ENCODE data around the gene AUTS2. TPM values are rescaled to one million over a fixed set of nuclear protein-coding genes. Genes with fewer than 3 reads are reported as not detected.

Gene AUTS2
- total and polyA plus RNA-seq, 2 of the 8 experiments (the other 6 are each of a cell fraction or from before 2014, with no cell fraction given): 25.9 to 101 TPM

DNA sequence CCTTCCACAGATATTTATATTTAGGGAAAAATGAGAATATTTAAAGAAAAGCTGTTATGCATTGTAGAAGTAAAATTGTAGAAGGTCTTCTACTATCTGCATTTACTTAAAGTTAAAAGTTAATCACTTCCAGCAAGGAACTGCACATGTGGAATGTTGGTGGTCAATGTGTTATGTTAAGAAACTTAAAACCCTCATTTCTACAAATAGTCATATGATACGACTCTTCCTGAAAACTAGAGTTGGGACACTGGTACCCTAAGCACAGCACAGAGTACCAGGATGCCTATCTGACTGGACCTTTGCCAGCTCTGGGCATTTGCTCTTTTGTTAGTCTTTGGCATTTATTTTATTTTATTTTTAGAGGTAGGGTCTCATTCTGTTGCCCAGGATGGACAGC lies 1009.5 kb downstream of the AUTS2 start (continued):
- TF ChIP-seq, protein P1, sequence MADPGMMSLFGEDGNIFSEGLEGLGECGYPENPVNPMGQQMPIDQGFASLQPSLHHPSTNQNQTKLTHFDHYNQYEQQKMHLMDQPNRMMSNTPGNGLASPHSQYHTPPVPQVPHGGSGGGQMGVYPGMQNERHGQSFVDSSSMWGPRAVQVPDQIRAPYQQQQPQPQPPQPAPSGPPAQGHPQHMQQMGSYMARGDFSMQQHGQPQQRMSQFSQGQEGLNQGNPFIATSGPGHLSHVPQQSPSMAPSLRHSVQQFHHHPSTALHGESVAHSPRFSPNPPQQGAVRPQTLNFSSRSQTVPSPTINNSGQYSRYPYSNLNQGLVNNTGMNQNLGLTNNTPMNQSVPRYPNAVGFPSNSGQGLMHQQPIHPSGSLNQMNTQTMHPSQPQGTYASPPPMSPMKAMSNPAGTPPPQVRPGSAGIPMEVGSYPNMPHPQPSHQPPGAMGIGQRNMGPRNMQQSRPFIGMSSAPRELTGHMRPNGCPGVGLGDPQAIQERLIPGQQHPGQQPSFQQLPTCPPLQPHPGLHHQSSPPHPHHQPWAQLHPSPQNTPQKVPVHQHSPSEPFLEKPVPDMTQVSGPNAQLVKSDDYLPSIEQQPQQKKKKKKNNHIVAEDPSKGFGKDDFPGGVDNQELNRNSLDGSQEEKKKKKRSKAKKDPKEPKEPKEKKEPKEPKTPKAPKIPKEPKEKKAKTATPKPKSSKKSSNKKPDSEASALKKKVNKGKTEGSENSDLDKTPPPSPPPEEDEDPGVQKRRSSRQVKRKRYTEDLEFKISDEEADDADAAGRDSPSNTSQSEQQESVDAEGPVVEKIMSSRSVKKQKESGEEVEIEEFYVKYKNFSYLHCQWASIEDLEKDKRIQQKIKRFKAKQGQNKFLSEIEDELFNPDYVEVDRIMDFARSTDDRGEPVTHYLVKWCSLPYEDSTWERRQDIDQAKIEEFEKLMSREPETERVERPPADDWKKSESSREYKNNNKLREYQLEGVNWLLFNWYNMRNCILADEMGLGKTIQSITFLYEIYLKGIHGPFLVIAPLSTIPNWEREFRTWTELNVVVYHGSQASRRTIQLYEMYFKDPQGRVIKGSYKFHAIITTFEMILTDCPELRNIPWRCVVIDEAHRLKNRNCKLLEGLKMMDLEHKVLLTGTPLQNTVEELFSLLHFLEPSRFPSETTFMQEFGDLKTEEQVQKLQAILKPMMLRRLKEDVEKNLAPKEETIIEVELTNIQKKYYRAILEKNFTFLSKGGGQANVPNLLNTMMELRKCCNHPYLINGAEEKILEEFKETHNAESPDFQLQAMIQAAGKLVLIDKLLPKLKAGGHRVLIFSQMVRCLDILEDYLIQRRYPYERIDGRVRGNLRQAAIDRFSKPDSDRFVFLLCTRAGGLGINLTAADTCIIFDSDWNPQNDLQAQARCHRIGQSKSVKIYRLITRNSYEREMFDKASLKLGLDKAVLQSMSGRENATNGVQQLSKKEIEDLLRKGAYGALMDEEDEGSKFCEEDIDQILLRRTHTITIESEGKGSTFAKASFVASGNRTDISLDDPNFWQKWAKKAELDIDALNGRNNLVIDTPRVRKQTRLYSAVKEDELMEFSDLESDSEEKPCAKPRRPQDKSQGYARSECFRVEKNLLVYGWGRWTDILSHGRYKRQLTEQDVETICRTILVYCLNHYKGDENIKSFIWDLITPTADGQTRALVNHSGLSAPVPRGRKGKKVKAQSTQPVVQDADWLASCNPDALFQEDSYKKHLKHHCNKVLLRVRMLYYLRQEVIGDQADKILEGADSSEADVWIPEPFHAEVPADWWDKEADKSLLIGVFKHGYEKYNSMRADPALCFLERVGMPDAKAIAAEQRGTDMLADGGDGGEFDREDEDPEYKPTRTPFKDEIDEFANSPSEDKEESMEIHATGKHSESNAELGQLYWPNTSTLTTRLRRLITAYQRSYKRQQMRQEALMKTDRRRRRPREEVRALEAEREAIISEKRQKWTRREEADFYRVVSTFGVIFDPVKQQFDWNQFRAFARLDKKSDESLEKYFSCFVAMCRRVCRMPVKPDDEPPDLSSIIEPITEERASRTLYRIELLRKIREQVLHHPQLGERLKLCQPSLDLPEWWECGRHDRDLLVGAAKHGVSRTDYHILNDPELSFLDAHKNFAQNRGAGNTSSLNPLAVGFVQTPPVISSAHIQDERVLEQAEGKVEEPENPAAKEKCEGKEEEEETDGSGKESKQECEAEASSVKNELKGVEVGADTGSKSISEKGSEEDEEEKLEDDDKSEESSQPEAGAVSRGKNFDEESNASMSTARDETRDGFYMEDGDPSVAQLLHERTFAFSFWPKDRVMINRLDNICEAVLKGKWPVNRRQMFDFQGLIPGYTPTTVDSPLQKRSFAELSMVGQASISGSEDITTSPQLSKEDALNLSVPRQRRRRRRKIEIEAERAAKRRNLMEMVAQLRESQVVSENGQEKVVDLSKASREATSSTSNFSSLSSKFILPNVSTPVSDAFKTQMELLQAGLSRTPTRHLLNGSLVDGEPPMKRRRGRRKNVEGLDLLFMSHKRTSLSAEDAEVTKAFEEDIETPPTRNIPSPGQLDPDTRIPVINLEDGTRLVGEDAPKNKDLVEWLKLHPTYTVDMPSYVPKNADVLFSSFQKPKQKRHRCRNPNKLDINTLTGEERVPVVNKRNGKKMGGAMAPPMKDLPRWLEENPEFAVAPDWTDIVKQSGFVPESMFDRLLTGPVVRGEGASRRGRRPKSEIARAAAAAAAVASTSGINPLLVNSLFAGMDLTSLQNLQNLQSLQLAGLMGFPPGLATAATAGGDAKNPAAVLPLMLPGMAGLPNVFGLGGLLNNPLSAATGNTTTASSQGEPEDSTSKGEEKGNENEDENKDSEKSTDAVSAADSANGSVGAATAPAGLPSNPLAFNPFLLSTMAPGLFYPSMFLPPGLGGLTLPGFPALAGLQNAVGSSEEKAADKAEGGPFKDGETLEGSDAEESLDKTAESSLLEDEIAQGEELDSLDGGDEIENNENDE (IDR thresholded peaks at IDR 0.05; ENCODE audit: insufficient replicate concordance, low read length): no peak
- TF ChIP-seq GABPA (IDR thresholded peaks at IDR 0.05; ENCODE audit: borderline replicate concordance, insufficient read depth, low read length) (no peak), CTBP2 (IDR thresholded peaks at IDR 0.05; ENCODE audit: borderline replicate concordance, insufficient read depth, insufficient read length, low read length) (no peak), TBP (IDR thresholded peaks at IDR 0.05; ENCODE audit: low read depth, low read length) (no peak), SP2 (IDR thresholded peaks at IDR 0.05; ENCODE audit: low read length) (no peak)
